HCT116 (cell line): ENCODE measurements around the gene VPS33A. TPM values are rescaled to one million over a fixed set of nuclear protein-coding genes. Genes with fewer than 3 reads are reported as not detected.

ENCODE experiments used
- ATAC-seq: fragments of 200-7000 bp; cut with Tn5 transposase; 2 replicates; pipeline ENCODE4 v1.9.1; 2020; ENCODE audit warnings: mild to moderate bottlenecking, moderate library complexity
- BruUV-seq: library from RNA; stranded (reverse); fragments of 400-500 nt; replicated peaks from 2 replicates; lab custom pipeline; 2021; lab: Mats Ljungman, UMichigan
- CTCF ChIA-PET: fragments of 300-600 bp; sonication (Branson Sonifier 250); formaldehyde crosslinking; loops from one replicate; lab custom pipeline; 2021; ENCODE audit warnings: antibody characterized with exemption; lab: Charles Lee
- POLR2A ChIA-PET: fragments of 300-600, 350-600 bp; sonication (Branson Sonifier 250); formaldehyde crosslinking; loops from one replicate; lab custom pipeline; 2021; ENCODE audit warnings: antibody characterized with exemption; lab: Charles Lee
- RAD21 ChIA-PET, 2 experiments: fragments of 300-600 bp; sonication (Branson Sonifier 250); formaldehyde crosslinking; loops; one replicate each; lab custom pipeline; 2023; ENCODE audit warnings: low total read pairs in 2 of 2; ENCODE audit not compliant: uncharacterized antibody in 2 of 2, unreplicated experiment in 2 of 2, low non-redundant PET in 1 of 2; lab: Charles Lee
- DNase-seq: peaks from one replicate; pipeline ENCODE4 v3.0.0-alpha.2; 2010; ENCODE audit warnings: low read depth, low spot score
- H2AFZ ChIP-seq: fragments of 200-600 bp; shearing (Covaris generic), sonication (generic); 2 replicates; pipeline ENCODE4 v1.6.1; 2017; ENCODE audit warnings: low read depth, mixed run types, mixed read lengths, antibody characterized with exemption, low read length; ENCODE audit not compliant: poor library complexity, severe bottlenecking
- H3K27ac ChIP-seq: 2 replicates; pipeline ENCODE4 v1.5.1; 2012; ENCODE audit warnings: low read depth, low read length
- H3K27me3 ChIP-seq: fragments of 200-600 bp; sonication (generic); 2 replicates; pipeline ENCODE4 v1.6.1; 2016; ENCODE audit warnings: mixed run types, low read length, mixed read lengths; ENCODE audit not compliant: insufficient read depth
- H3K36me3 ChIP-seq, 2 experiments: fragments of 200-500 bp in 1 of 2; fragments of 200-600 bp in 1 of 2; sonication (Bioruptor generic) in 1 of 2; sonication (generic) in 1 of 2; 2 replicates each; pipeline versions ENCODE4 v1.5.1 to v1.6.1; 2014 to 2016; ENCODE audit warnings: low read length in 2 of 2, inconsistent platforms in 1 of 2, mixed read lengths in 1 of 2, mixed run types in 1 of 2; ENCODE audit not compliant: insufficient read depth in 2 of 2, control insufficient read depth in 1 of 2
- H3K4me1 ChIP-seq, 2 experiments: fragments of 200-600 bp in 1 of 2; sonication (generic) in 1 of 2; 2 replicates each; pipeline versions ENCODE4 v1.5.1 to v1.6.1; 2012 to 2017; ENCODE audit warnings: low read length in 2 of 2, inconsistent platforms in 1 of 2, mild to moderate bottlenecking in 1 of 2, mixed read lengths in 1 of 2, mixed run types in 1 of 2, moderate library complexity in 1 of 2; ENCODE audit not compliant: insufficient read depth in 2 of 2, control insufficient read depth in 1 of 2
- H3K4me2 ChIP-seq: fragments of 200-600 bp; sonication (generic); 2 replicates; pipeline ENCODE4 v1.6.1; 2017; ENCODE audit warnings: mixed run types, low read length, mixed read lengths
- H3K4me3 ChIP-seq, 2 experiments: fragments of 200-600 bp in 1 of 2; sonication (generic) in 1 of 2; replicated peaks in 1 of 2; 2 replicates each; pipeline ENCODE4 v1.5.1; 2011 to 2016; ENCODE audit warnings: low read length in 2 of 2, control low read depth in 1 of 2, low read depth in 1 of 2, mild to moderate bottlenecking in 1 of 2, mixed read lengths in 1 of 2, mixed run types in 1 of 2
- H3K79me2 ChIP-seq: fragments of 200-600 bp; sonication (generic); 2 replicates; pipeline ENCODE4 v1.6.1; 2017; ENCODE audit warnings: mild to moderate bottlenecking, mixed run types, low read length, moderate library complexity, mixed read lengths; ENCODE audit not compliant: insufficient read depth
- H3K9ac ChIP-seq: fragments of 200-600 bp; sonication (generic); 2 replicates; pipeline ENCODE4 v1.6.1; 2016; ENCODE audit warnings: low read length, mixed read lengths
- H3K9me2 ChIP-seq: fragments of 200-600 bp; sonication (generic), shearing (Covaris generic); 2 replicates; pipeline ENCODE4 v1.6.1; 2017; ENCODE audit warnings: mixed run types, mild to moderate bottlenecking, moderate library complexity; ENCODE audit not compliant: insufficient read depth
- H3K9me3 ChIP-seq, 2 experiments: fragments of 200-500 bp in 1 of 2; fragments of 200-600 bp in 1 of 2; sonication (Bioruptor generic) in 1 of 2; sonication (generic) in 1 of 2; 2 replicates each; pipeline ENCODE4 v1.6.1; 2014 to 2017; ENCODE audit warnings: low read length in 2 of 2, mixed read lengths in 2 of 2, inconsistent platforms in 1 of 2, low read depth in 1 of 2, mild to moderate bottlenecking in 1 of 2, mixed run types in 1 of 2, moderate library complexity in 1 of 2; ENCODE audit not compliant: control insufficient read depth in 1 of 2, insufficient read depth in 1 of 2
- H4K20me1 ChIP-seq: fragments of 200-600 bp; sonication (generic), shearing (Covaris generic); 2 replicates; pipeline ENCODE4 v1.6.1; 2017; ENCODE audit warnings: mixed run types, mild to moderate bottlenecking, moderate library complexity; ENCODE audit not compliant: insufficient read depth
- CTCF ChIP-seq, 3 experiments: fragments of 200-600 bp in 1 of 3; sonication (generic) in 1 of 3; IDR thresholded peaks in 2 of 3; conservative IDR thresholded peaks in 1 of 3; 2 replicates each; pipeline ENCODE4 v1.5.1; 2012 to 2017; ENCODE audit warnings: low read depth in 2 of 3, low read length in 2 of 3, antibody characterized with exemption in 1 of 3, borderline replicate concordance in 1 of 3, control low read depth in 1 of 3, mild to moderate bottlenecking in 1 of 3, mixed read lengths in 1 of 3, mixed run types in 1 of 3, moderate library complexity in 1 of 3; ENCODE audit not compliant: insufficient read depth in 1 of 3
- EGR1 ChIP-seq: IDR thresholded peaks from 2 replicates; pipeline ENCODE4 v1.6.1; 2012; ENCODE audit warnings: low read depth
- ELF1 ChIP-seq: IDR thresholded peaks from 2 replicates; pipeline ENCODE4 v1.6.1; 2012; ENCODE audit warnings: low read depth, borderline replicate concordance
- EZH2 ChIP-seq: fragments of 200-600 bp; sonication (generic); IDR thresholded peaks from 2 replicates; pipeline ENCODE4 v1.6.1; 2017; ENCODE audit warnings: antibody characterized with exemption, mixed run types
- EZH2phosphoT487 ChIP-seq: fragments of 200-600 bp; IDR thresholded peaks from 2 replicates; pipeline ENCODE4 v1.6.1; 2018; ENCODE audit warnings: antibody characterized with exemption, borderline replicate concordance
- FOSL1 ChIP-seq: IDR thresholded peaks from 2 replicates; pipeline ENCODE4 v1.6.1; 2012; ENCODE audit warnings: low read depth
- JUND ChIP-seq: IDR thresholded peaks from 2 replicates; pipeline ENCODE4 v1.6.1; 2012
- MAX ChIP-seq: IDR thresholded peaks from 2 replicates; pipeline ENCODE4 v1.6.1; 2012
- RAD21 ChIP-seq: IDR thresholded peaks from 2 replicates; pipeline ENCODE4 v1.6.1; 2012; ENCODE audit warnings: low read depth, mild to moderate bottlenecking
- SP1 ChIP-seq: IDR thresholded peaks from 2 replicates; pipeline ENCODE4 v1.6.1; 2012; ENCODE audit warnings: low read depth
- ZBTB33 ChIP-seq: IDR thresholded peaks from 2 replicates; pipeline ENCODE4 v1.6.1; 2011; ENCODE audit warnings: mild to moderate bottlenecking, low read length, moderate library complexity; ENCODE audit not compliant: insufficient replicate concordance; ENCODE audit errors: extremely low read depth
- ZNF274 ChIP-seq: fragments of 200-500 bp; sonication (Bioruptor generic); IDR thresholded peaks from 2 replicates; pipeline ENCODE4 v1.6.1; 2014; ENCODE audit warnings: mild to moderate bottlenecking, low read depth, low read length, inconsistent platforms
- intact Hi-C: fragments of 100-400 bp; cut with micrococcal nuclease; formaldehyde crosslinking; loops from 2 replicates; pipeline ENCODE4 v1.10.0; 2022
- total RNA-seq: library from RNA; stranded (reverse); gene quantifications from one replicate; pipeline ENCODE4 v1.2.1, GENCODE V29; 2021; ENCODE audit not compliant: unreplicated experiment

The VPS33A gene
- total RNA-seq, 1 experiment from 2014 or later, result 19.4 TPM

GRCh38 chr12:122208073-122208820 lies 58.0 kb downstream of the VPS33A start:
- H4K20me1 ChIP-seq, result no peaks in the 10 kb centered on the region
- no peak for ATAC-seq
- ChIA-PET CTCF (no interaction called here), RAD21 (no interaction called here), POLR2A (interaction anchor here (0.9 kb wide), 1 partner anchor 145 kb away, joined by 3 read pairs; no protein-coding TSS in a partner anchor)
- no peak for TF ChIP-seq RAD21
- H3K4me1 ChIP-seq, result peaks cover 0 to 23% of the 10 kb centered on the region in 2 experiments; a peak in 2 of 4 replicates
- DNase-seq, result no peak
- H3K9ac ChIP-seq, result no peak overlapping the region
- H3K9me3 ChIP-seq, result no peaks in the 10 kb centered on the region
- H2AFZ ChIP-seq, result no peak overlapping the region
- H3K27me3 ChIP-seq, result no peaks in the 10 kb centered on the region
- TSS peak; percentile 39 for BruUV-seq
- intact Hi-C loops, result no loop called here
- H3K9me2 ChIP-seq, result no peaks in the 10 kb centered on the region
- no peak overlapping the region for H3K27ac ChIP-seq
- H3K79me2 ChIP-seq, result peaks cover 14% of the 10 kb centered on the region
- peaks cover 31 to 34% of the 10 kb centered on the region in 2 experiments for H3K36me3 ChIP-seq
- no peak overlapping the region for H3K4me3 ChIP-seq
- H3K4me2 ChIP-seq, result no peak overlapping the region

GRCh38 chr12:122207391-122207790 lies 58.9 kb downstream of the VPS33A start:
- Histone ChIP-seq H3K4me2 (no peak overlapping the region), H2AFZ (no peak overlapping the region), H3K9me3 (no peaks in the 10 kb centered on the region), H3K27ac (no peak overlapping the region), H3K9ac (no peak overlapping the region), H3K79me2 (peaks cover 14% of the 10 kb centered on the region), H4K20me1 (no peaks in the 10 kb centered on the region), H3K36me3 (peaks cover 24 to 28% of the 10 kb centered on the region in 2 experiments), H3K4me1 (peaks cover 2 to 31% of the 10 kb centered on the region in 2 experiments; a peak in 3 of 4 replicates), H3K27me3 (no peaks in the 10 kb centered on the region), H3K9me2 (no peaks in the 10 kb centered on the region), H3K4me3 (no peak overlapping the region)
- TSS peak; percentile 30 for BruUV-seq
- ATAC-seq, result no peak
- TF ChIP-seq EZH2phosphoT487, result no peak
- TF ChIP-seq CTCF (IDR thresholded peaks at IDR 0.05 in 2 of 3, conservative IDR thresholded peaks at IDR 0.05 in 1 of 3; ENCODE audit: borderline replicate concordance in 1 of 3, insufficient read depth in 1 of 3, low read depth in 2 of 3, low read length in 2 of 3), result no peak
- no peak for TF ChIP-seq JUND
- TF ChIP-seq ZNF274, result no peak
- TF ChIP-seq MAX, result no peak
- no peak for TF ChIP-seq EGR1
- no peak for TF ChIP-seq ELF1
- TF ChIP-seq SP1, result no peak
- TF ChIP-seq FOSL1, result no peak
- TF ChIP-seq EZH2, result no peak
- TF ChIP-seq ZBTB33, result no peak
- no peak for DNase-seq
- RAD21 ChIA-PET, result no interaction called here
- CTCF ChIA-PET, result no interaction called here
- intact Hi-C loops, result no loop called here
- POLR2A ChIA-PET, result no interaction called here
